Measurements from ENCODE around the gene KRTAP5-9.
"Not testable (repeated sequence)": the region's sequence is repeated elsewhere in the genome, so short reads cannot be mapped to it uniquely, and the experiment has no call there.

GRCh38 chr11:71539971-71540370 lies 8.2 kb upstream of the KRTAP5-9 start:
- TF ChIP-seq, protein P1, sequence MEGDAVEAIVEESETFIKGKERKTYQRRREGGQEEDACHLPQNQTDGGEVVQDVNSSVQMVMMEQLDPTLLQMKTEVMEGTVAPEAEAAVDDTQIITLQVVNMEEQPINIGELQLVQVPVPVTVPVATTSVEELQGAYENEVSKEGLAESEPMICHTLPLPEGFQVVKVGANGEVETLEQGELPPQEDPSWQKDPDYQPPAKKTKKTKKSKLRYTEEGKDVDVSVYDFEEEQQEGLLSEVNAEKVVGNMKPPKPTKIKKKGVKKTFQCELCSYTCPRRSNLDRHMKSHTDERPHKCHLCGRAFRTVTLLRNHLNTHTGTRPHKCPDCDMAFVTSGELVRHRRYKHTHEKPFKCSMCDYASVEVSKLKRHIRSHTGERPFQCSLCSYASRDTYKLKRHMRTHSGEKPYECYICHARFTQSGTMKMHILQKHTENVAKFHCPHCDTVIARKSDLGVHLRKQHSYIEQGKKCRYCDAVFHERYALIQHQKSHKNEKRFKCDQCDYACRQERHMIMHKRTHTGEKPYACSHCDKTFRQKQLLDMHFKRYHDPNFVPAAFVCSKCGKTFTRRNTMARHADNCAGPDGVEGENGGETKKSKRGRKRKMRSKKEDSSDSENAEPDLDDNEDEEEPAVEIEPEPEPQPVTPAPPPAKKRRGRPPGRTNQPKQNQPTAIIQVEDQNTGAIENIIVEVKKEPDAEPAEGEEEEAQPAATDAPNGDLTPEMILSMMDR (IDR thresholded peaks at IDR 0.05), result not testable (repeated sequence)
- not testable (repeated sequence) for TF ChIP-seq ZFX (IDR thresholded peaks at IDR 0.05; ENCODE audit: borderline replicate concordance)

Measured in 22Rv1 (cell line).